GM18505 (cell line): ENCODE results near the gene PLEKHG7.
A peak's percentile ranks its signal among the peaks of the same experiment; 100 is the strongest.
"Not testable (repeated sequence)": the region's sequence is repeated elsewhere in the genome, so short reads cannot be mapped to it uniquely, and the experiment has no call there.

ENCODE experiments used
- ATAC-seq: cut with Tn5 transposase; IDR thresholded peaks from one replicate; pipeline ENCODE4 v1.9.1; 2021; ENCODE audit not compliant: unreplicated experiment
- POLR2A ChIP-seq: IDR thresholded peaks from 4 replicates; pipeline ENCODE4 v1.6.1; 2011; ENCODE audit warnings: borderline replicate concordance; ENCODE audit not compliant: insufficient read depth, insufficient read length; ENCODE audit errors: extremely low read depth

Gene PLEKHG7

GRCh38 chr12:92702754-92703679, at the start of gene PLEKHG7:
TSS of gene PLEKHG7 (plus strand) at chr12:92702989. CDS start at chr12:92706632, 3,643 bp downstream.
- ATAC-seq = peak; percentile 89
- TF ChIP-seq POLR2A = peak; percentile 65

- ATAC-seq = not testable (repeated sequence)
Observed at GRCh38 chr12:92654256-92654655, 48.5 kb upstream of the PLEKHG7 start.

GRCh38 chr12:92654929-92655328, 47.9 kb upstream of the PLEKHG7 start:
- TF ChIP-seq POLR2A = no peak
- ATAC-seq = no peak

- TF ChIP-seq POLR2A = no peak
- no peak for ATAC-seq
Observed at GRCh38 chr12:92656911-92657310, 45.9 kb upstream of the PLEKHG7 start.

- no peak for TF ChIP-seq POLR2A
Observed at GRCh38 chr12:92657770-92658169, 45.0 kb upstream of the PLEKHG7 start.

GRCh38 chr12:92658611-92659010, 44.2 kb upstream of the PLEKHG7 start:
- TF ChIP-seq POLR2A = no peak
- no peak for ATAC-seq

More at GRCh38 chr12:92657770-92658169, 45.0 kb upstream of the PLEKHG7 start:
- ATAC-seq = no peak

GRCh38 chr12:92661269-92661668, 41.5 kb upstream of the PLEKHG7 start:
- no peak for TF ChIP-seq POLR2A
- ATAC-seq = no peak

GRCh38 chr12:92665496-92665895, 37.3 kb upstream of the PLEKHG7 start:
- TF ChIP-seq POLR2A = no peak
- ATAC-seq = no peak

- ATAC-seq = no peak
- no peak for TF ChIP-seq POLR2A
Observed at GRCh38 chr12:92668739-92669138, 34.0 kb upstream of the PLEKHG7 start.

GRCh38 chr12:92671524-92671923, 31.3 kb upstream of the PLEKHG7 start:
- not testable (repeated sequence) for ATAC-seq

GRCh38 chr12:92673756-92674155, 29.0 kb upstream of the PLEKHG7 start:
- ATAC-seq = peak; percentile 57
- TF ChIP-seq POLR2A = no peak

- ATAC-seq = no peak
- no peak for TF ChIP-seq POLR2A
Observed at GRCh38 chr12:92674500-92674899, 28.3 kb upstream of the PLEKHG7 start.

GRCh38 chr12:92675092-92675865, 27.5 kb upstream of the PLEKHG7 start:
- TF ChIP-seq POLR2A = no peak
- ATAC-seq = no peak

GRCh38 chr12:92676710-92677109, 26.1 kb upstream of the PLEKHG7 start:
- no peak for TF ChIP-seq POLR2A
- no peak for ATAC-seq
